PC-3 (cell line): ENCODE results near the gene CRYGD.

Experiments
- CTCF ChIP-seq: fragments of 300-600 bp; sonication (generic); conservative IDR thresholded peaks from 2 replicates; pipeline ENCODE4 v1.5.1; 2017; ENCODE audit warnings: antibody characterized with exemption, low read depth, mild to moderate bottlenecking, low read length
- EZH2 ChIP-seq: fragments of 300-600 bp; sonication (generic); IDR thresholded peaks from one replicate; pipeline ENCODE4 v1.6.1; 2017; ENCODE audit warnings: antibody characterized with exemption, mild to moderate bottlenecking, low read length; ENCODE audit not compliant: unreplicated experiment

GRCh38 chr2:208153156-208153555 lies 28.8 kb upstream of the CRYGD start:
- TF ChIP-seq CTCF (no peak), EZH2 (no peak)
